Testis (tissue), 2 donors: ENCODE results near the gene CCDC192.

ENCODE experiments used
- POLR2A ChIP-seq: fragments of 450-650 bp; IDR thresholded peaks from one replicate; pipeline ENCODE4 v1.6.1; 2017; ENCODE audit warnings: antibody characterized with exemption, mild to moderate bottlenecking, moderate library complexity
- TF ChIP-seq, protein P1 (sequence below), 3 experiments: fragments of 450-650 bp in 2 of 3; fragments of 200-600 bp in 1 of 3; sonication (generic) in 1 of 3; IDR thresholded peaks; one replicate each; pipeline ENCODE4 v1.5.1; 2016 to 2019; ENCODE audit warnings: antibody characterized with exemption in 3 of 3, mild to moderate bottlenecking in 2 of 3, moderate library complexity in 1 of 3

GRCh38 chr5:127801751-127802476 is 98.7 kb downstream of the CCDC192 start:
- TF ChIP-seq, protein P1, sequence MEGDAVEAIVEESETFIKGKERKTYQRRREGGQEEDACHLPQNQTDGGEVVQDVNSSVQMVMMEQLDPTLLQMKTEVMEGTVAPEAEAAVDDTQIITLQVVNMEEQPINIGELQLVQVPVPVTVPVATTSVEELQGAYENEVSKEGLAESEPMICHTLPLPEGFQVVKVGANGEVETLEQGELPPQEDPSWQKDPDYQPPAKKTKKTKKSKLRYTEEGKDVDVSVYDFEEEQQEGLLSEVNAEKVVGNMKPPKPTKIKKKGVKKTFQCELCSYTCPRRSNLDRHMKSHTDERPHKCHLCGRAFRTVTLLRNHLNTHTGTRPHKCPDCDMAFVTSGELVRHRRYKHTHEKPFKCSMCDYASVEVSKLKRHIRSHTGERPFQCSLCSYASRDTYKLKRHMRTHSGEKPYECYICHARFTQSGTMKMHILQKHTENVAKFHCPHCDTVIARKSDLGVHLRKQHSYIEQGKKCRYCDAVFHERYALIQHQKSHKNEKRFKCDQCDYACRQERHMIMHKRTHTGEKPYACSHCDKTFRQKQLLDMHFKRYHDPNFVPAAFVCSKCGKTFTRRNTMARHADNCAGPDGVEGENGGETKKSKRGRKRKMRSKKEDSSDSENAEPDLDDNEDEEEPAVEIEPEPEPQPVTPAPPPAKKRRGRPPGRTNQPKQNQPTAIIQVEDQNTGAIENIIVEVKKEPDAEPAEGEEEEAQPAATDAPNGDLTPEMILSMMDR (IDR thresholded peaks at IDR 0.05) = no peak
- TF ChIP-seq POLR2A = no peak
